ENCODE results near the gene S100P.

Gene S100P

GRCh38 chr4:6673191-6673659, 20.5 kb upstream of the S100P start:
- DNase-seq (ENCODE audit: low spot score), result peak; percentile 56

DNA sequence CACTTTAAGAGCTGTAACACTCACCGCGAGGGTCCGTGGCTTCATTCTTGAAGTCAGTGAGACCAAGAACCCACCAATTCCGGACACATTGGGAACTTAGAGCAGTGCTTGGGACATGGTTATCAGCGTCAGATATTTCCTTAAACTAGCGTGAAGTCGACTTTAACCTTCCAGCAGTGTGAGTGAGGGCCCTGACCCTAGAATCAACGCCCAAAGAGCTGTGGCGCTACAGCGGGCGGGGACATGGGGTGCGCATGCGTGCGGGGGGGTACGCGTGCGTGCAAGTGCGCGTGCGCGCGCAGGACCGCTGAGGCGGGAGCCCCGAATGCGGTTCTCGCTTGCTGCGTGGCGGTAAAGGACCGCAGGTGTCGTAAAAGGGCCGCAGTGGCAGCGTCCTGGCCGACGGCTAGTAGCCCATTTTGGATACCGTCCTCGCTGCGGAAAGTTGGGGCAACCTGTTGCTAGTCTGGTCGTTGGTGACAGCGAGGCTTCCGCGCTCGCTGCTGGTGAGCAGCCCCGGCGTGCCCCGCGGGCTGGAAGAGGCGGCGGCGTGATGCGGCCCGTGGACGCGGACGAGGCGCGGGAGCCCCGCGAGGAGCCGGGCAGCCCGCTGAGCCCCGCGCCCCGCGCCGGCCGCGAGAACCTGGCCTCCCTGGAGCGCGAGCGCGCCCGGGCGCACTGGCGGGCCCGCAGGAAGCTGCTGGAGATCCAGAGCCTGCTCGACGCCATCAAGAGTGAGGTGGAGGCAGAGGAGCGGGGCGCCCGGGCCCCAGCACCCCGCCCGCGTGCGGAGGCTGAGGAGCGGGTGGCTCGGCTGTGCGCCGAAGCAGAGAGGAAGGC, 19.8 kb upstream of the S100P start:
- peak; percentile 96 for DNase-seq (ENCODE audit: low spot score)

GRCh38 chr4:6674500-6675149, 19.1 kb upstream of the S100P start:
- peak; percentile 74 for DNase-seq (ENCODE audit: low spot score)

DNA sequence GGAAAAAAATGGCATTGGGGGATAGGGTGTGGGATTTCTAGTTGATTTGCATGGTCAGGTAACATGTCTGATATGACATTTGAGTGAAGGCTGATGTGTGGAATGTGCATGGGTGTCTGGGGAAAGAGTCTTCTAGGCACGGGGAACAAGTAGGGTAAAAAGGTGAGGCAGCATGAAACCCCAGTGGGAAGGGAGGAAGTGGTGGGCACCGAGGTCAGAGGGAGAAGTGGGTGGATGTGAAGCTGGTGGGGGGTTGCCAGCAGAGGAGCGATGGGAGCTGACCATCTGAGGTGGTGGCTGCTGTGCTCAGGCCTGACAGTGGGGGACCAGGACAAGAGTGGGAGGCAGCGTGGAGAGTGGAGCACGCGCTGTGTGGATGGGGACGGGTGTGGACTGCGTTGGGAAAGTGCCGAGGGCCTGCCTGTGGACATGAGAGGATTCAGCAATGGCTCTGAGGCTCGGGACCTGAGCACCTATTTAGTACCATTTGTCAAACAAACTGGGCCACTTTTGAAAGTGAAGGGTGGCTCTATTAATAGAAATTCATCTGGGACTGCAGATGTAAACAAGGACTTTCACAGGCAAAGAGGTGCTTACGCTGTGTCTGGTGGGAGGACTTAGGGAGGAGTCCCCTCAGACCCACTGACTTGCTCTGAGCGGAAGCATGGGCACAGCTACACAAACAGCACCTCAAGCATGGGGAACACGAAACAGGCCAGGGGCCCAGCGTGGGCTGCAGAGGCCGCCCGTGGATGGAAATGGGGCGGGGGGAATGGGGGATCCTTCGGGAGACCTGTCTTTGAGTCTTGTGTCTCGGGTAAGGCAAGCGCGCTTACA, 16.7 kb upstream of the S100P start:
- no peak for DNase-seq (ENCODE audit: low spot score)

DNA sequence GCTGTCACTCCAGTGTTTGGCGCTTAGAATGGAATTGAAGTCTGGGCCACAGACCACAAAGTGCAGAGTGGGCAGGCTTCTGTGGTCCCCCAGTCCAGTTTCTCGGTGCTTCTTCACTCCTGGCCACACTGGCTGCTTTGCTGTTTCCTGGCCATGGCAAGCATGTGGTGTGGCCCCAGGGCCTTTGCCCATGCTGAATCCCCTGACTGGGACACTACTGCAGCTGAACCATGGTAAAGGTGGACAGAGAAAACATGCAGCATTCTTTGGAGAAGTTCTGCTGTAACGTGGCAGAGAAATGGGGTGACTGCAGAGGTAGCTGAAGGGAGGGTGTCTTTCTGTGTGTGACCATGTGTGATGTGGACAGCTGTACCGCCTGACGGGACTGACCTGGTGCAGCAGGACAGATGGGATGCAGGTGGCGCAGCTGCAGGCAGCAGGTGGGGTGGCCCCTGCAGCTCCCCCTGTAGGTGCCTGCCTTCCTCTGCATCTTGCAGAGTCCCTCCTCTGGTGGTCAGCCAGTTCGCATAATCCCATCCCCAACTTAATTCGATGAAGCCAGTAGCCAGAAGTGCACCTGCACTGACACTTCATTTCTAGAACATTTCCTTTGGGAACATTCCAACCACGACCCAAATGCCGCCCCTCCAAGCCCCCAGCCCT, 13.2 kb upstream of the S100P start:
- DNase-seq (ENCODE audit: low spot score), result no peak

- DNase-seq (ENCODE audit: low spot score), result no peak
Observed at GRCh38 chr4:6681191-6681590, 12.5 kb upstream of the S100P start.

DNA sequence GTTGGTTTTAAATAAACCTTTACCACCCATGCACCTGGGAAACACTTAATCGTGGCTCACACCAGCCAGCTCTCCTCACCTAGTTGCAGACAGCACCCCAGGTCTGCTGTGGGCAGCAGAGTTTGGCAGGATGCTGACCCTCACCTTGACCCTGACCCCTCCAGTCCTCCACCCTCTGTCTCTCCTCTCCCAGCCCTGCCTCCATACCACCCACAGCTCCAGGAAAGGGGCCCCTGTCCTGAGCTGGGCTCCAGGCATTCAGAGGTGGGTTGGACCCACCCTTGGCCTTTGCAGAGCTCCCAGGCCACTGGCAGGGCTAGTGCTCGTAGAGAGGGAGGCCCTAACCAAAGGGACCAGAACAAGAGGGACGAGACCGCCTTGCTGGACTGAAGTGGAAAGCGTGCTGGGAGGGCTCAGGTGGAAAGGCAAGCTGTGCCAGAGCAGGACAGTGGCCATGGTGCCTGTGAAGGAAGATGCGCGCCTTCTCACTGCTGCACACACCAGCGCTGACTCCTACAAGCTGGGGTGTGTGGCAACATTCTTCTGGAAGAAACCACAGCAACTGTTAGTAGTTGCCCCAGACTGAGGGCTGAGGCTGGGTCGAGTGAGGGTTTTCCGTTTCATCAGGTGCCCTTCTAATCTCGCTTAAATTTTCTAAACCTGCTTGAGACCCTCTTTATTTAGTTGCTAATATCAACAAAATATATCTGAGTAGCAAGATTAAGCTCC, 10.7 kb upstream of the S100P start:
- DNase-seq (ENCODE audit: low spot score), result no peak

GRCh38 chr4:6684656-6685055, 9.0 kb upstream of the S100P start:
- DNase-seq (ENCODE audit: low spot score), result no peak

DNA sequence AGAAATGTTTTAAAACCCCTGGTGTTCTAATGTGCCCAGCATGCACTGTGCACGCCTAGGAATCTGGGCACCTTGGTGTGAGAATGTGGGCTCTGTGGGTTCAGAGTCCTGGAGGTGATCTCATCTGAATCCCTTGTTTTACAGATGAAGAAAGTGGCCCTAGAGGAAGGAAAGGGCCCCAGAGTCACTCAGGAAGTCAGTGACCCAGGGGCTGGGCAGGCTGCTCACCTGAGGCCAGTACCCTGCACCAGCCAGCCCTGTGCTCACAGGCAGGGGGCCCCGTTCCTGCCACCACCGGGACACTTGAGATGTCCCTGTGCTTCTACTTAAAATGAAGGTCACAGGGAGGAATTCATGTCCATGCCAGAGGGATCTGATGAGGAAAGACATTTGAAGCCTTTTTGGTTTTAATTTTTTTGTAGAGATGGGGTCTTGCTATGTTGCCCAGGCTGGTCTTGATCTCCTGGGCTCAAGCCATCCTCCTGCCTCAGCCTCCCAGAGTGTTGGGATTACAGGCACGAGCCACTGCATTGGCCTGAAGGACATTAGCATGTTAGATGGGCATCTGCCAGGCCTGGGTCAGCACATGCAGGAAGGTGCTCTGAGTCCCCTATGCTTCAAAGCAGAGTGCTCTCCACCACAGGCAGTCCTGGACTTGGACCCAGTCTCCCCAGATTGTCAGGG, 7.4 kb upstream of the S100P start:
- no peak for DNase-seq (ENCODE audit: low spot score)

DNA sequence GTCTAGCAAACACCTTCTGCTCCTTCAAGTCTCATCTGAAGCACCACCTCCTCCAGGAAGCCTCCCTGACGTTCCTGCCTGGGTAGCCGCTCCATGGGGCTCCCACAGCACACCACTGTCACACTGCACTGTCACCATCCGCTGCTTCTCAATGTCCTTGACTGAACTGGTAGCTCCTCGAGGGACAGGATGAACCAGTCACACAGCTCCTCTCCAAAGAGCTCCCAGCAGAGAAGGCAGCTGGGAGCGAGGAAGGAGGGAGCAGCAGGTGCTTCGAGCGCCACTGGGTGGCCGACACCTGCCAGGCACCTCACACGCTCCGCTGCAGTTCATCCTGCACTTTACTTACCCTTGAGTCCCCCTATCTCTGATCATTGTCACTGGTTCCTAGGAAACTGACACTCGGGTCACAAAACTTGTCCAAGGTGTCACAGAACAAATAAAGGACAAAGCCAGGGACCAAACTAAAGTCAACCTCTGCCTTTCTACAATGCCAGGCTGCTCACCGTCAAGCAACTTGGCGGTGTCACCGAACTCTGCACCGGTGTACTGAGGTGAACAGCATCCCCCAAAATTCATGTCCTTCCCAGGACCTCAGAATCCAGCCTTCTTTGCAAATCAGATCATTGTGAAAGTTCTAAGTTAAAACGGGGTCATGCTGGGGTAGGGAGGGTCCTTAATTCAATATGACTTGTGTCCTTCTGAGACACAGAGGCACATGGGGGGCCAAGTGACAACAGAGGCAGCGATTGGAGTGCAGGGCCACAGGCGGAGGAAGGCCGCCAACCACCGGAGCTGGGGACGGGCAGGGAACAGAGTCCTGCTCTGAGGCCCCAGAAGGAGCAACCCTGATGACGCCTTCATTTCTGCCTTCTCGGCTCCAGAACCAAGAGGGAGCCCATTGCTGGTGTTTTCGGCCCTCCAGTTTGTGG, 5.5 kb upstream of the S100P start:
- DNase-seq (ENCODE audit: low spot score), result no peak

GRCh38 chr4:6688879-6689505, 4.7 kb upstream of the S100P start:
- DNase-seq (ENCODE audit: low spot score), result peak; percentile 79

GRCh38 chr4:6689506-6689960, 4.1 kb upstream of the S100P start:
- no peak for DNase-seq (ENCODE audit: low spot score)

GRCh38 chr4:6692379-6692778, 1.3 kb upstream of the S100P start:
- DNase-seq (ENCODE audit: low spot score), result no peak

GRCh38 chr4:6692806-6693205, 872 bp upstream of the S100P start:
- DNase-seq (ENCODE audit: low spot score), result no peak

DNA sequence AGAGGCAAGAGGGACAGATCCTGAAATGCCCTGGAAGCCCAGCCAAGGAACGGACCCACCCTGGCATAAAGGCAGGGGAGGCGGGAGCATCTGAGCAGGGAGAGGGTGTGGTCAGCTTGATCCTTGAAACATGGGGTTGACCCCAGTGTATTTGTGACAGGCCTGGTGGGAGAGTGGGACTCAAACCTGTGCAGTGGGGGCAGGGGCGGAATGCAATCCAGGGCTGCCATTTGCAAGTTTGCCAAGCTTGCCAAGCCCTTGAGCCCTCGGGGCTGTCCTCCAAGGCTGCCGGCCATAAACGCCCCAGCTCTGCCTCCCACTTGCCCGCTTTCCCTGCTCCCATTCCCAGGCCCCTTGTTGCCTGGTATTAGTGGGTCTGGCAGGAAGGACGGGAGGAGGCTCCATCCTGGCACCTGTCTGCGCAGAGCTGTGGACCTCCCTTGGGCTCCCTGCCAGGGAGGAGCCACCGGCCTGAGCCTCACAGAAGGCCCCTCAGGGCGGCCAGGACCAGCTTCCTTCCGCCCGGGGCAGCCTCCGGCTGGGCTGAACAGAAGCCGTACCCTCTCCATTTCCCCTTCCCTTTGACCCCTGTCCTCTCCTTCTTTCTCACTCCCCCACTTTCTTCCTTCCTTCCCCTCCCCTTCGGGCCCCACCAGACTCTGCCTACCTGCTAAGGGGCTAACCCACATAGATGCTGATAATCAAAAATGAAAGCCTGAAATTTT, 661 bp downstream of the S100P start:
- no peak for DNase-seq (ENCODE audit: low spot score)

DNA sequence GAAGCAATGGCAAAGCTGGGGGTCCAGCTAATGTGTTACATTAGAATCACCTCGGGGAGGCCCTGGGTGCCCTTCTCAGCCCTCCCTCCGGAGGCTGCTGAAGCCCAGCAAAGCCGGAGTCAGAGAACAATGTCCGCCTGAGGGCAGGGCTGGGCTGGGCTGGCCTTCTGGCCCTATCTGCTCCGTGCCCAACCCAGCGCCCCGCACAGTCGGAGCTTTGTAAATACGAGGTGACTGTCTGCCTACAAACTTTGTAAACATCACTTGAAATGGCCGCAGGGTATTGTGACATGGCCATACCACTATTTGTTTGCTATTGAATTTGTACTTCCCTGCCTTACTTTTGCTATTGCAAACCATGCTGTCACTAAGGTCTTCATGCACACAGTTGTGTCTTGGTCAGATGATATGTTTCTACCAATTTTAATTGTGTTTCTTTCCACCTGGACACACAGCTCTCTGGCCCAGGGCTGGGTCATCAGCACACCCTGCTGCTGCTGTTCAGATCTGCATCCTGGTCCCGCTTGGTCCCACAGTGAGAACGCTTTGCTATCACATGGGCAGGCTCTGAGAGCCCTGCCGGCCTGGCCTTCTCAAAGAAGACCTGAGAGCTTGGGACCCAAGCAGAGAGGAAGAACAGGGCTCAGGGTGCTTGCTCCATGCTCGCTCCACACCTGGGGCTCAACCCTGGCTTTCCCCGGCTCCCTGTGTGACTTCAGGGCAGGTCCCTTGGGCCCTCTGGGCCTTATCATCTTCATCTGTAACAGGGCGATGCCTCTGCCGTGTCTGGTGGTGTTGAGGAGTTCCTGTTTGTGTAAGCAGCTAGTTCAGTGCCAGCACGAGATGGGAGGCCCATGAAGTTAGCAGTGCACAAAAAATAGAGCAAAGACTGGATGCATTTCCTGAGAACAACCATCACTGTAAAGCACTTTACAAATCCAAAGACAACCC, 2.3 kb downstream of the S100P start:
- DNase-seq (ENCODE audit: low spot score), result no peak

DNA sequence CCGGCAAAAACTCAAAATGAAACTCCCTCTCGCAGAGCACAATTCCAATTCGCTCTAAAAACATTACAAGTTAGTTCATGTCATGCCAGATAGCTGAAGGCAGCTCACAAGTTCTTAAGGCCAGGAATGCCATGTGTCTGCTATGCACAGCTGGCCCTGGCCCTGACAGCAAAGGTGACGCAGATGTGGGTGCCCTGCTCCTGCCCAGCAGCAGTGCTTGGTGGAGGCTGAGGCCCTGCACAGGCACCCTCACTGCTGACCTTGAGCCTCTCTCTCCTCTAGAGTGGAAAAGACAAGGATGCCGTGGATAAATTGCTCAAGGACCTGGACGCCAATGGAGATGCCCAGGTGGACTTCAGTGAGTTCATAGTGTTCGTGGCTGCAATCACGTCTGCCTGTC, 2.9 kb downstream of the S100P start:
- no peak for DNase-seq (ENCODE audit: low spot score)

All from kidney tubule cell (primary cell).